ENCODE data around the gene LCMT2. TPM values are rescaled to one million over a fixed set of nuclear protein-coding genes. Genes with fewer than 3 reads are reported as not detected.

The LCMT2 gene
- total RNA-seq, 4 donors from 2014 or later, result 3.0 to 6.4 (median 3.4) TPM

DNA sequence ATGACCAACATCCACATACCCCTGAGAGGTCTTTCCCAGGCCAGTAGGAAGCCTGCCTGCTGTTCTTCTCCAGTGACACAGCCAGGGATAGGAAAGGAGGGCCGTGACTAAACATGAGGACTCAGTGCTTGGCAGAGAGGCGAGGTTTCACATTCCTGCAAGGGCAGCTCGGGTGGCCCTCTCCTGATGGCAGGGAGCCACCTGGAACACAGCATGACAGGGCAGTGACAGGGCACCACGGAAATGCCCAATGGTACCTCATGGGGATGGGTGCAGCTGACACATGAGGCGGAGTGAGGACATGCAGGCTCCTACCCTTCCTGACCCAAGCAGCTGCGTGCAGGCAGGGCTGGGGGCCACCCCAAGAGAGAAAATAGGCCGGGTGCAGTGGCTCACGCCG is 56.2 kb downstream of the LCMT2 start:
- Histone ChIP-seq H3K36me3 (no peaks in the 10 kb centered on the region), H3K9me3 (no peaks in the 10 kb centered on the region), H3K4me3 (no peak overlapping the region), H3K27ac (no peak overlapping the region), H3K4me1 (no peaks in the 10 kb centered on the region), H3K27me3 (peaks cover 10% of the 10 kb centered on the region)
- in situ Hi-C loops (cut with MboI; ENCODE audit: low pct_ligation_motif_present in 1 of 4, low pct_unique_long_range_greater_than_20kb in 1 of 4, low sequenced_read_pairs in 3 of 4), result no loop called here
- DNase-seq, result no peak
- intact Hi-C loops (cut with DNase I; ENCODE audit: low total_unique reads), result no loop called here
- TF ChIP-seq POLR2AphosphoS5 (IDR thresholded peaks at IDR 0.05) (no peak), EP300 (IDR thresholded peaks at IDR 0.05; ENCODE audit: low read depth) (no peak), POLR2A (IDR thresholded peaks at IDR 0.05) (no peak)
- TF ChIP-seq, protein P1, sequence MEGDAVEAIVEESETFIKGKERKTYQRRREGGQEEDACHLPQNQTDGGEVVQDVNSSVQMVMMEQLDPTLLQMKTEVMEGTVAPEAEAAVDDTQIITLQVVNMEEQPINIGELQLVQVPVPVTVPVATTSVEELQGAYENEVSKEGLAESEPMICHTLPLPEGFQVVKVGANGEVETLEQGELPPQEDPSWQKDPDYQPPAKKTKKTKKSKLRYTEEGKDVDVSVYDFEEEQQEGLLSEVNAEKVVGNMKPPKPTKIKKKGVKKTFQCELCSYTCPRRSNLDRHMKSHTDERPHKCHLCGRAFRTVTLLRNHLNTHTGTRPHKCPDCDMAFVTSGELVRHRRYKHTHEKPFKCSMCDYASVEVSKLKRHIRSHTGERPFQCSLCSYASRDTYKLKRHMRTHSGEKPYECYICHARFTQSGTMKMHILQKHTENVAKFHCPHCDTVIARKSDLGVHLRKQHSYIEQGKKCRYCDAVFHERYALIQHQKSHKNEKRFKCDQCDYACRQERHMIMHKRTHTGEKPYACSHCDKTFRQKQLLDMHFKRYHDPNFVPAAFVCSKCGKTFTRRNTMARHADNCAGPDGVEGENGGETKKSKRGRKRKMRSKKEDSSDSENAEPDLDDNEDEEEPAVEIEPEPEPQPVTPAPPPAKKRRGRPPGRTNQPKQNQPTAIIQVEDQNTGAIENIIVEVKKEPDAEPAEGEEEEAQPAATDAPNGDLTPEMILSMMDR (IDR thresholded peaks at IDR 0.05), result no peak
- 56 to 75% methylated on average over 3 to 9 of the region's 9 CpGs for WGBS, 2 donors (ENCODE audit: low coverage in 1 of 2)

Other genes starting within 250 kb of the LCMT2 start
- 100 to 1,000 TPM in 1 of 4 donors, 10 to 100 TPM in 3; 21.3 to 108 (median 34.2) TPM for gene UBR1, start 224.5 kb downstream of the LCMT2 start, total RNA-seq
- gene TMEM62, start 197.0 kb downstream of the LCMT2 start, total RNA-seq, result 100 to 1,000 TPM in 1 of 4 donors, 10 to 100 TPM in 3; 21.3 to 367 (median 39.6) TPM
- gene CCNDBP1, start 145.2 kb downstream of the LCMT2 start, total RNA-seq, result 100 to 1,000 TPM in 1 of 4 donors, 10 to 100 TPM in 3; 20.7 to 120 (median 80.0) TPM
- not detected for gene EPB42, start 109.6 kb downstream of the LCMT2 start, total RNA-seq
- gene TGM5, start 63.6 kb downstream of the LCMT2 start, total RNA-seq, result 10 to 100 TPM in 1 of 4 donors, not detected in 3; 12.1 TPM
- not detected for gene TGM7, start 28.3 kb downstream of the LCMT2 start, total RNA-seq
- gene ZSCAN29, start 40.5 kb upstream of the LCMT2 start, total RNA-seq, result 10 to 100 TPM; 25.1 to 33.7 (median 29.8) TPM
- gene TUBGCP4, start 40.5 kb upstream of the LCMT2 start, total RNA-seq, result 10 to 100 TPM; 12.7 to 25.1 (median 16.0) TPM
- 10 to 100 TPM; 25.1 to 40.8 (median 33.7) TPM for gene TP53BP1, start 162.6 kb upstream of the LCMT2 start, total RNA-seq
- gene MAP1A, start 187.0 kb upstream of the LCMT2 start, total RNA-seq, result 10 to 100 TPM in 2 of 4 donors, 1 to 10 TPM in 2; 6.3 to 14.6 (median 9.8) TPM

Measured in transverse colon (tissue), 4 donors.